SJSA1 (cell line): ENCODE data around the gene UTP20. TPM values are rescaled to one million over a fixed set of nuclear protein-coding genes. Genes with fewer than 3 reads are reported as not detected.
"Not testable (repeated sequence)": the region's sequence is repeated elsewhere in the genome, so short reads cannot be mapped to it uniquely, and the experiment has no call there.

Experiments used
- DNase-seq, 2 experiments: peaks; one replicate each; pipeline ENCODE4 v3.0.0-alpha.2; 2015 to 2020; ENCODE audit warnings: low spot score in 2 of 2, low read depth in 1 of 2
- H3K27ac ChIP-seq: fragments of 250-450 bp; sonication (Bioruptor Pico); 2 replicates; pipeline ENCODE4 v1.5.1; 2020; ENCODE audit warnings: mild to moderate bottlenecking, moderate library complexity
- H3K27me3 ChIP-seq: fragments of 250-450 bp; sonication (Bioruptor Pico); replicated peaks from 2 replicates; pipeline ENCODE4 v1.5.1; 2020; ENCODE audit warnings: mild to moderate bottlenecking, moderate library complexity
- H3K36me3 ChIP-seq: fragments of 250-450 bp; sonication (Bioruptor Pico); 2 replicates; pipeline ENCODE4 v1.5.1; 2020; ENCODE audit warnings: mild to moderate bottlenecking
- H3K4me1 ChIP-seq: fragments of 250-450 bp; sonication (Bioruptor Pico); replicated peaks from 2 replicates; pipeline ENCODE4 v1.6.1; 2021; ENCODE audit warnings: mild to moderate bottlenecking
- H3K4me3 ChIP-seq: fragments of 250-450 bp; sonication (Bioruptor Pico); 2 replicates; pipeline ENCODE4 v1.5.1; 2020; ENCODE audit warnings: mild to moderate bottlenecking
- H3K9me3 ChIP-seq: fragments of 250-450 bp; sonication (Bioruptor Pico); replicated peaks from 2 replicates; pipeline ENCODE4 v1.5.1; 2020; ENCODE audit warnings: mild to moderate bottlenecking
- total RNA-seq: library from RNA; depleted of rRNA; stranded (reverse); fragments of >200 nt; shearing (Covaris generic); gene quantifications from 2 replicates; pipeline ENCODE4 v1.2.3, GENCODE V29; 2014; rRNA removed

UTP20 gene
- total RNA-seq, 1 experiment from 2014 or later = 22.9 TPM

DNA sequence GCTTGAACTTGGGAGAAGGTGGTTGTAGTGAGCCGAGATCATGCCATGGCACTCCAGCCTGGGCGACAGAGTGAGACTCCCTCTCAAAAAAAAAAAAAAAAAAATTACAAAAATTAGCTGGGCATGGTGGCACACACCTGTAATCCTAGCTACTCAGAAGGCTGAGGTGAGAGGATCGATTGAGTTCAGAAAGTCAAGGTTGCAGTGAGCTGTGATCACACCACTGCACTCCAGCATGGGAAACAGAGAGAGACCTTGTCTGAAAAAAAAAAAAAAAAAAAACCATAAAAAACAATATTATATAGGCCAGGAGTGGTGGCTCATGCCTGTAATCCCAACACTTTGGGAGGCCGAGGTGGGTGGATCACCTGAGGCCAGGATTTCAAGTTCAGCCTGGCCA, 142.2 kb downstream of the UTP20 start:
- DNase-seq, H3K36me3 ChIP-seq: not testable (repeated sequence)

DNA sequence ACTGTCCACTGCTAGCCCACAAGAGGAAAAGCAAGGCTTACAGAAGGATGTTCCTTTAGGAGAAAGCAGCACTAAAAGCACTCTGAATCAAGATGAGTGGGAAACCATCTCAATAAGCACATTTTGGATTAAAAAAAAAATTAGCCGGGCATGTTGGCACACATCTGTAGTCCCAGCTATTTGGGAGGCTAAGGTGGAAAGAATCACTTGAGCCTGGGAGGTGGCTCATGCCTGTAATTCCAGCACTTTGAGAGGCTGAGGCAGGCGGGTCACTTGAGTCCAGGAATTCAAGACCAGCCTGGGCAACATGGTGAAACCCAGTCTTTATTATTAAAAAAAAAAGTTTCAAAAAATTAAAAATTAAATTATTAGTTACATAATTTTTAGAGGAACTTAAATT, 144.7 kb downstream of the UTP20 start:
- H3K9me3 ChIP-seq = no peaks in the 10 kb centered on the region
- no peaks in the 10 kb centered on the region for H3K4me1 ChIP-seq
- DNase-seq = no peak
- H3K27ac ChIP-seq = no peak overlapping the region
- H3K27me3 ChIP-seq = no peaks in the 10 kb centered on the region
- no peaks in the 10 kb centered on the region for H3K36me3 ChIP-seq
- H3K4me3 ChIP-seq = no peak overlapping the region

More for the DNA sequence above, 142.2 kb downstream of the UTP20 start:
- H3K9me3 ChIP-seq, H3K27ac ChIP-seq, H3K4me3 ChIP-seq, H3K4me1 ChIP-seq, H3K27me3 ChIP-seq: not testable (repeated sequence)

DNA sequence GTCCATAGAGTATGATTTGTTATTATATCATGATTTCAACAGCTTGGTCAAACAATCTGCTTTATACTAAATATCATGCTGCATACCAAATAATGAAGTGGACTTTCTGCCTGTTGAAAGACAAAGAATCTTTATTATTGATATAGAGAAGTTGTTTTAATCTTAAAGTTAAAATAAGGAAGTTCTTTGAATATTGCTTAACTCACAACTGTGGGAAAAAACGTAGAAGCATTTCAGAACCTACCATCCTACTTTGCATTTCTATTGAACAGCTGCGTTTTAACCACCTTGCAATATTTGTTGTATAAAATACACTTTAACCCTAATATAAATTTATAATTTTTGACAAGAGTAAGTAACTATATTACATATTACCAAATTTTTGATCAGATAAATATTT, 150.6 kb downstream of the UTP20 start:
- DNase-seq = no peak
- Histone ChIP-seq H3K4me1 (no peaks in the 10 kb centered on the region), H3K4me3 (no peak overlapping the region), H3K27ac (no peak overlapping the region), H3K9me3 (no peaks in the 10 kb centered on the region), H3K36me3 (no peaks in the 10 kb centered on the region), H3K27me3 (no peaks in the 10 kb centered on the region; the same call in 1 of the 2 replicates)

DNA sequence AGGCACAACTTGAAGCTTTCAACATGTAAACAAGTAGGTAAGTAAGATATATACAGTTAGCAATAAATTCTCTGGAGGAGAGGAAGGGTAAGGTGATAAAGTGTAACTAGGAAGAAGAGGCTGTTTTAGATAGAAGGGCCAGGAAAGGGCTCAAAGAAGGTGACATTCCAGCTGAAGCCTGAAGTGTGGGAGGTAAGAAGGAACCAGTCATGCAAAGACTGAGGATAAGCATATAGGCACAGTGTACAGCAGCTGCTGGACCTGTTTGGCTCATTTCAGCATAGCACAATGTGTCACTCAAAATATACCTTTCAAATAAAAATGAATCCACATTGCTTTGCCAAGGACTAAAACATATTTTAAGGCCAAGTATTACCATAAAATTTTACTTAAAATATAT, 156.2 kb downstream of the UTP20 start:
- H3K27ac ChIP-seq = no peak overlapping the region
- no peaks in the 10 kb centered on the region for H3K36me3 ChIP-seq
- DNase-seq = no peak
- H3K4me1 ChIP-seq = no peaks in the 10 kb centered on the region
- H3K27me3 ChIP-seq = peaks cover 3% of the 10 kb centered on the region
- H3K9me3 ChIP-seq = no peaks in the 10 kb centered on the region
- no peak overlapping the region for H3K4me3 ChIP-seq

Other genes with a start within 250 kb of the UTP20 start
- not detected in 2 replicates for gene SLC5A8, start 69.9 kb upstream of the UTP20 start, total RNA-seq
- gene ARL1, start 127.7 kb downstream of the UTP20 start, total RNA-seq = 46.6 and 67.4 TPM in 2 replicates
- not detected in 2 replicates for gene SPIC, start 195.2 kb downstream of the UTP20 start, total RNA-seq